Tibial nerve (tissue), 4 donors: ENCODE data around the gene EARS2.

Experiments
- CTCF ChIP-seq, 5 experiments: fragments of 200-600 bp in 3 of 5; fragments of 450-650 bp in 2 of 5; sonication (generic) in 3 of 5; IDR thresholded peaks; one replicate each; pipeline ENCODE4 v1.5.1; 2016 to 2019; ENCODE audit warnings: antibody characterized with exemption in 5 of 5, mild to moderate bottlenecking in 3 of 5, moderate library complexity in 2 of 5
- EP300 ChIP-seq, 2 donors: sonication (generic); formaldehyde crosslinking; IDR thresholded peaks; one replicate each; pipeline ENCODE4 v1.6.1; 2017; ENCODE audit warnings: antibody characterized with exemption in 2 of 2, mild to moderate bottlenecking in 1 of 2
- POLR2A ChIP-seq, 2 donors: fragments of 450-650 bp; IDR thresholded peaks; one replicate each; pipeline ENCODE4 v1.6.1; 2017; ENCODE audit warnings: antibody characterized with exemption in 2 of 2, mild to moderate bottlenecking in 2 of 2, moderate library complexity in 2 of 2

- TF ChIP-seq CTCF (IDR thresholded peaks at IDR 0.05) (no peak), EP300 (IDR thresholded peaks at IDR 0.05) (no peak), POLR2A (IDR thresholded peaks at IDR 0.05) (no peak)
These were observed 12.7 kb downstream of the EARS2 start for GRCh38 chr16:23544436-23544835.
